Measurements from ENCODE around the gene BEAN1. TPM values are rescaled to one million over a fixed set of nuclear protein-coding genes. Genes with fewer than 3 reads are reported as not detected.

BEAN1 gene
- total RNA-seq, 1 donor from 2014 or later, result 6.7 TPM

- TF ChIP-seq CTCF (IDR thresholded peaks at IDR 0.05; ENCODE audit: insufficient read depth, low read length, poor library complexity, severe bottlenecking), result peak; percentile 78
- Histone ChIP-seq H3K4me3 (ENCODE audit: low read depth, low read length) (no peak overlapping the region), H3K27me3 (ENCODE audit: control insufficient read depth, insufficient read depth, low read length) (no peaks in the 10 kb centered on the region), H3K36me3 (ENCODE audit: control insufficient read depth, insufficient read depth, low read length) (no peaks in the 10 kb centered on the region)
- no peak for DNase-seq (ENCODE audit: low read depth)
Measured at GRCh38 chr16:66478733-66479511, 51.8 kb downstream of the BEAN1 start.

DNA sequence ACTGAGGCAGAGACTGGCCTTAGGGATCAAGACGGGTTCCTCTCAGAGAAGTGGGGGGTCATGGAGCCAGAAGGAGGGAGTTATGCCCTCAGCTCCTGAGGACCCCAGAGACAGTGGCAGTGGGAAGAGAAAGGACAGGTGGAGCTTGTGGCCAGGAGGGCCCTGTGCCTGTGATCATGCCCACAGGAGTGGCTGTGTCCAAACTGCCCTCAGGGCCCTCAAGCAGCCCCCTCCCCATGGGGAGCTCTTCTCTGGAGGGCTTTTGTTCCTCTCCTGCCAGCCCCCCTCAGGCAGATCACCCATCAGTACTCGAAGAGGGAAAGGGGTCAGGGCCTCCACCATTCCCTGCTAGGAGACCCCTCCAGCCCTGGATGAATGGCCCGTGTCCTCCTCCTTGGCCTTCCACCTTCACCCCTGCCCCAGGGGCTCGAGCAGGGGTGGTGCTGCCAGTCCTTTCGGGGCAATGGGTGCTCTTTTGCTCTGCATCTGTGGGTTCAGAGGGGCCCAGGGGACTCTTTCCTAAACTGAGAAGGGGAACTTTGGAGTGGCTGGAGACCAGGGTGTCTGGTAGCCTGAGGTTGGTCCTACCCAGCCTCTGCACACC is 52.7 kb downstream of the BEAN1 start:
- Histone ChIP-seq H3K36me3 (ENCODE audit: control insufficient read depth, insufficient read depth, low read length) (no peaks in the 10 kb centered on the region), H3K4me3 (ENCODE audit: low read depth, low read length) (no peak overlapping the region), H3K27me3 (ENCODE audit: control insufficient read depth, insufficient read depth, low read length) (no peaks in the 10 kb centered on the region)
- no peak for TF ChIP-seq CTCF (IDR thresholded peaks at IDR 0.05; ENCODE audit: insufficient read depth, low read length, poor library complexity, severe bottlenecking)
- no peak for DNase-seq (ENCODE audit: low read depth)

- no peak for DNase-seq (ENCODE audit: low read depth)
- no peak overlapping the region for H3K4me3 ChIP-seq (ENCODE audit: low read depth, low read length)
- no peaks in the 10 kb centered on the region for H3K27me3 ChIP-seq (ENCODE audit: control insufficient read depth, insufficient read depth, low read length)
- no peak for TF ChIP-seq CTCF (IDR thresholded peaks at IDR 0.05; ENCODE audit: insufficient read depth, low read length, poor library complexity, severe bottlenecking)
- H3K36me3 ChIP-seq (ENCODE audit: control insufficient read depth, insufficient read depth, low read length), result no peaks in the 10 kb centered on the region
Measured at GRCh38 chr16:66480265-66481080, 53.4 kb downstream of the BEAN1 start.

- DNase-seq (ENCODE audit: low read depth), result no peak
- TF ChIP-seq CTCF (IDR thresholded peaks at IDR 0.05; ENCODE audit: insufficient read depth, low read length, poor library complexity, severe bottlenecking), result no peak
- Histone ChIP-seq H3K27me3 (ENCODE audit: control insufficient read depth, insufficient read depth, low read length) (no peaks in the 10 kb centered on the region), H3K36me3 (ENCODE audit: control insufficient read depth, insufficient read depth, low read length) (no peaks in the 10 kb centered on the region), H3K4me3 (ENCODE audit: low read depth, low read length) (no peak overlapping the region)
Measured at GRCh38 chr16:66481081-66481942, 54.2 kb downstream of the BEAN1 start.

GRCh38 chr16:66481943-66482390 is 54.9 kb downstream of the BEAN1 start:
- Histone ChIP-seq H3K4me3 (ENCODE audit: low read depth, low read length) (no peak overlapping the region), H3K36me3 (ENCODE audit: control insufficient read depth, insufficient read depth, low read length) (no peaks in the 10 kb centered on the region), H3K27me3 (ENCODE audit: control insufficient read depth, insufficient read depth, low read length) (no peaks in the 10 kb centered on the region)
- DNase-seq (ENCODE audit: low read depth), result no peak
- no peak for TF ChIP-seq CTCF (IDR thresholded peaks at IDR 0.05; ENCODE audit: insufficient read depth, low read length, poor library complexity, severe bottlenecking)
